ENCODE measurements around the gene ARHGAP31.
"Not testable (repeated sequence)": the region's sequence is repeated elsewhere in the genome, so short reads cannot be mapped to it uniquely, and the experiment has no call there.

Gene ARHGAP31

GRCh38 chr3:119320785-119321184, 26.6 kb downstream of the ARHGAP31 start:
- Mint-ChIP-seq H3K4me1 (ENCODE audit: low read depth) (peaks cover 40% of the 10 kb centered on the region), H3K4me3 (peak overlapping the region; percentile 12), H3K36me3 (ENCODE audit: low read depth) (peaks cover 13% of the 10 kb centered on the region)
- not testable (repeated sequence) for H3K27ac Mint-ChIP-seq, H3K9me3 Mint-ChIP-seq, H3K27me3 Mint-ChIP-seq

- H3K27me3 Mint-ChIP-seq = no peaks in the 10 kb centered on the region
- peak overlapping the region; percentile 86 for H3K4me3 Mint-ChIP-seq
- peak overlapping the region; percentile 87 for H3K27ac Mint-ChIP-seq
- H3K36me3 Mint-ChIP-seq (ENCODE audit: low read depth) = peaks cover 13% of the 10 kb centered on the region
- no peaks in the 10 kb centered on the region for H3K9me3 Mint-ChIP-seq
- H3K4me1 Mint-ChIP-seq (ENCODE audit: low read depth) = peaks cover 47% of the 10 kb centered on the region
Observed at GRCh38 chr3:119322021-119322834, 28.0 kb downstream of the ARHGAP31 start.

- no peaks in the 10 kb centered on the region for H3K27me3 Mint-ChIP-seq
- peaks cover 13% of the 10 kb centered on the region for H3K36me3 Mint-ChIP-seq (ENCODE audit: low read depth)
- H3K4me1 Mint-ChIP-seq (ENCODE audit: low read depth) = peaks cover 47% of the 10 kb centered on the region
- H3K9me3 Mint-ChIP-seq = no peaks in the 10 kb centered on the region
- peak overlapping the region; percentile 93 for H3K27ac Mint-ChIP-seq
- H3K4me3 Mint-ChIP-seq = peak overlapping the region; percentile 86
Observed at GRCh38 chr3:119322835-119323722, 28.9 kb downstream of the ARHGAP31 start.

GRCh38 chr3:119323723-119324085, 29.5 kb downstream of the ARHGAP31 start:
- H3K27ac Mint-ChIP-seq = peak overlapping the region; percentile 93
- peaks cover 47% of the 10 kb centered on the region for H3K4me1 Mint-ChIP-seq (ENCODE audit: low read depth)
- H3K36me3 Mint-ChIP-seq (ENCODE audit: low read depth) = peaks cover 13% of the 10 kb centered on the region
- H3K9me3 Mint-ChIP-seq = no peaks in the 10 kb centered on the region
- H3K27me3 Mint-ChIP-seq = no peaks in the 10 kb centered on the region
- peak overlapping the region; percentile 83 for H3K4me3 Mint-ChIP-seq

GRCh38 chr3:119324899-119325298, 30.7 kb downstream of the ARHGAP31 start:
- Mint-ChIP-seq H3K27me3 (no peaks in the 10 kb centered on the region), H3K9me3 (no peaks in the 10 kb centered on the region), H3K4me3 (no peak overlapping the region), H3K4me1 (ENCODE audit: low read depth) (peaks cover 46% of the 10 kb centered on the region), H3K27ac (no peak overlapping the region), H3K36me3 (ENCODE audit: low read depth) (peaks cover 13% of the 10 kb centered on the region)

GRCh38 chr3:119326976-119327375, 32.8 kb downstream of the ARHGAP31 start:
- Mint-ChIP-seq H3K27ac (no peak overlapping the region), H3K27me3 (no peaks in the 10 kb centered on the region), H3K4me3 (no peak overlapping the region), H3K9me3 (no peaks in the 10 kb centered on the region), H3K4me1 (ENCODE audit: low read depth) (peaks cover 29% of the 10 kb centered on the region), H3K36me3 (ENCODE audit: low read depth) (peaks cover 7% of the 10 kb centered on the region)

- no peak overlapping the region for H3K4me3 Mint-ChIP-seq
- peaks cover 15% of the 10 kb centered on the region for H3K4me1 Mint-ChIP-seq (ENCODE audit: low read depth)
- no peaks in the 10 kb centered on the region for H3K36me3 Mint-ChIP-seq (ENCODE audit: low read depth)
- H3K27ac Mint-ChIP-seq = no peak overlapping the region
- H3K9me3 Mint-ChIP-seq = no peaks in the 10 kb centered on the region
- H3K27me3 Mint-ChIP-seq = no peaks in the 10 kb centered on the region
Observed at GRCh38 chr3:119329551-119329950, 35.4 kb downstream of the ARHGAP31 start.

- Mint-ChIP-seq H3K27ac (no peak overlapping the region), H3K4me3 (no peak overlapping the region), H3K9me3 (no peaks in the 10 kb centered on the region), H3K36me3 (ENCODE audit: low read depth) (no peaks in the 10 kb centered on the region), H3K4me1 (ENCODE audit: low read depth) (peaks cover 8% of the 10 kb centered on the region), H3K27me3 (no peaks in the 10 kb centered on the region)
Observed at GRCh38 chr3:119330181-119330580, 36.0 kb downstream of the ARHGAP31 start.

- H3K4me3 Mint-ChIP-seq = no peak overlapping the region
- H3K27me3 Mint-ChIP-seq = no peaks in the 10 kb centered on the region
- H3K27ac Mint-ChIP-seq = no peak overlapping the region
- no peaks in the 10 kb centered on the region for H3K9me3 Mint-ChIP-seq
- peaks cover 7% of the 10 kb centered on the region for H3K4me1 Mint-ChIP-seq (ENCODE audit: low read depth)
- no peaks in the 10 kb centered on the region for H3K36me3 Mint-ChIP-seq (ENCODE audit: low read depth)
Observed at GRCh38 chr3:119330858-119331257, 36.7 kb downstream of the ARHGAP31 start.

- H3K27ac Mint-ChIP-seq = no peak overlapping the region
- H3K36me3 Mint-ChIP-seq (ENCODE audit: low read depth) = peaks cover 3% of the 10 kb centered on the region
- H3K9me3 Mint-ChIP-seq = no peaks in the 10 kb centered on the region
- peaks cover under 1% of the 10 kb centered on the region for H3K4me1 Mint-ChIP-seq (ENCODE audit: low read depth)
- no peaks in the 10 kb centered on the region for H3K27me3 Mint-ChIP-seq
- no peak overlapping the region for H3K4me3 Mint-ChIP-seq
Observed at GRCh38 chr3:119331661-119332060, 37.5 kb downstream of the ARHGAP31 start.

- H3K27ac Mint-ChIP-seq = no peak overlapping the region
- H3K9me3 Mint-ChIP-seq = peaks cover 4% of the 10 kb centered on the region
- no peaks in the 10 kb centered on the region for H3K4me1 Mint-ChIP-seq (ENCODE audit: low read depth)
- H3K27me3 Mint-ChIP-seq = no peaks in the 10 kb centered on the region
- peaks cover 12% of the 10 kb centered on the region for H3K36me3 Mint-ChIP-seq (ENCODE audit: low read depth)
- H3K4me3 Mint-ChIP-seq = no peak overlapping the region
Observed at GRCh38 chr3:119333773-119334509, 39.8 kb downstream of the ARHGAP31 start.

- H3K27ac Mint-ChIP-seq = no peak overlapping the region
- peaks cover 4% of the 10 kb centered on the region for H3K9me3 Mint-ChIP-seq
- H3K27me3 Mint-ChIP-seq = no peaks in the 10 kb centered on the region
- no peak overlapping the region for H3K4me3 Mint-ChIP-seq
- peaks cover 12% of the 10 kb centered on the region for H3K36me3 Mint-ChIP-seq (ENCODE audit: low read depth)
- no peaks in the 10 kb centered on the region for H3K4me1 Mint-ChIP-seq (ENCODE audit: low read depth)
Observed at GRCh38 chr3:119336823-119337222, 42.6 kb downstream of the ARHGAP31 start.

GRCh38 chr3:119337407-119337806, 43.2 kb downstream of the ARHGAP31 start:
- H3K4me3 Mint-ChIP-seq; H3K27me3 Mint-ChIP-seq; H3K27ac Mint-ChIP-seq; H3K4me1 Mint-ChIP-seq (ENCODE audit: low read depth); H3K9me3 Mint-ChIP-seq: not testable (repeated sequence)
- H3K36me3 Mint-ChIP-seq (ENCODE audit: low read depth) = peaks cover 12% of the 10 kb centered on the region

GRCh38 chr3:119338754-119339153, 44.6 kb downstream of the ARHGAP31 start:
- Mint-ChIP-seq H3K27me3 (no peaks in the 10 kb centered on the region), H3K36me3 (ENCODE audit: low read depth) (peaks cover 12% of the 10 kb centered on the region), H3K27ac (no peak overlapping the region), H3K4me1 (ENCODE audit: low read depth) (no peaks in the 10 kb centered on the region), H3K4me3 (no peak overlapping the region), H3K9me3 (peaks cover 4% of the 10 kb centered on the region)

GRCh38 chr3:119340014-119340413, 45.8 kb downstream of the ARHGAP31 start:
- H3K27me3 Mint-ChIP-seq = no peaks in the 10 kb centered on the region
- no peaks in the 10 kb centered on the region for H3K4me1 Mint-ChIP-seq (ENCODE audit: low read depth)
- no peak overlapping the region for H3K4me3 Mint-ChIP-seq
- H3K36me3 Mint-ChIP-seq (ENCODE audit: low read depth) = peaks cover 12% of the 10 kb centered on the region
- H3K27ac Mint-ChIP-seq = no peak overlapping the region
- H3K9me3 Mint-ChIP-seq = peaks cover 4% of the 10 kb centered on the region
